ENCODE data around the gene MMUT.

The MMUT gene

DNA sequence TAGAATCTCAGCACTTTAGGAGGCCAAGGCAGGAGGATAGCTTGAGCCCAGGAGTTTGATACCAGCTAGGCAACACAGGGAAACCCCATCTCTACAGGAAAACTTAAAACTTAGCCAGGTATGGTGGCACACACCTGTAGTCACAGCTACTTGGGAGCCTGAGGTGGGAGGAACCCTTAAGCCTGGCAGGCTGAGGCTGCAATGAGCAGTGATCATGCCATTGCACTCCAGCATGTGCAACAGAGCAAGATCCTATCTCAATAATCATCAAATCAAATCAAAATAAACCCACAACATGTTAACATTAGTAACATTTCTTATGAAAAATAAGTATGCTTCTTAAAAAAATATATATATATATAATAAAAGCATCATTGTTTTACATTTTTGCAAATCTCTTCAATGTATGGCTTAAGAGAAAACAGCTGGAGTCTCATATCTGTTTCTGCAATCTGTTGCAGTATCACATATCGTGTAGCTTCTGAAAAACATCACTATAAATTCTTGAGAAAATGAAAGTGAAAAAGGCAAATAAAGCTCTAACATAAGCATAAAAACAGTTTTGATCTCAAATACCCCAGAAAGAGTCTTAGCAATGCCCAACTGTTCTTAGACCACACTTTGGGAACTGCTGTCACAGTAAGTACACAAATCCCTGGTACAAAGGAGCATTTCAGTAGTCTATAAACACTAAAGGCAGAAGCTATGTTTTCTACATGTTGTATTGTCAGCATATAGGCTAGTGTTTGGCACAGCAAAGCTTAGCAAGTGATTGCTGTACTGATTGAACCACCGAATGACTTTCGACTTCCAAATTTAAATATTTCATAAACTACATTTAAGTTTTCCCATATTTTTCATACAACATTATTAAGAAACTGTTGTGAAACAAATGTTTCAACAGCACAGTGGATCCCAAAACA, 8.0 kb downstream of the MMUT start:
- Histone ChIP-seq H3K36me3 (peaks cover 31 to 70% (median 44%) of the 10 kb centered on the region in 3 donors), H3K9me3 (no peaks in the 10 kb centered on the region), H3K27ac (no peak overlapping the region), H3K4me3 (no peak overlapping the region), H3K27me3 (no peaks in the 10 kb centered on the region), H3K4me1 (peaks cover 0 to 16% (median 8%) of the 10 kb centered on the region in 4 donors)
- intact Hi-C loops (cut with DNase I; ENCODE audit: low total_unique reads) = no loop called here
- no peak for DNase-seq
- TF ChIP-seq, protein P1, sequence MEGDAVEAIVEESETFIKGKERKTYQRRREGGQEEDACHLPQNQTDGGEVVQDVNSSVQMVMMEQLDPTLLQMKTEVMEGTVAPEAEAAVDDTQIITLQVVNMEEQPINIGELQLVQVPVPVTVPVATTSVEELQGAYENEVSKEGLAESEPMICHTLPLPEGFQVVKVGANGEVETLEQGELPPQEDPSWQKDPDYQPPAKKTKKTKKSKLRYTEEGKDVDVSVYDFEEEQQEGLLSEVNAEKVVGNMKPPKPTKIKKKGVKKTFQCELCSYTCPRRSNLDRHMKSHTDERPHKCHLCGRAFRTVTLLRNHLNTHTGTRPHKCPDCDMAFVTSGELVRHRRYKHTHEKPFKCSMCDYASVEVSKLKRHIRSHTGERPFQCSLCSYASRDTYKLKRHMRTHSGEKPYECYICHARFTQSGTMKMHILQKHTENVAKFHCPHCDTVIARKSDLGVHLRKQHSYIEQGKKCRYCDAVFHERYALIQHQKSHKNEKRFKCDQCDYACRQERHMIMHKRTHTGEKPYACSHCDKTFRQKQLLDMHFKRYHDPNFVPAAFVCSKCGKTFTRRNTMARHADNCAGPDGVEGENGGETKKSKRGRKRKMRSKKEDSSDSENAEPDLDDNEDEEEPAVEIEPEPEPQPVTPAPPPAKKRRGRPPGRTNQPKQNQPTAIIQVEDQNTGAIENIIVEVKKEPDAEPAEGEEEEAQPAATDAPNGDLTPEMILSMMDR (IDR thresholded peaks at IDR 0.05) = no peak

DNA sequence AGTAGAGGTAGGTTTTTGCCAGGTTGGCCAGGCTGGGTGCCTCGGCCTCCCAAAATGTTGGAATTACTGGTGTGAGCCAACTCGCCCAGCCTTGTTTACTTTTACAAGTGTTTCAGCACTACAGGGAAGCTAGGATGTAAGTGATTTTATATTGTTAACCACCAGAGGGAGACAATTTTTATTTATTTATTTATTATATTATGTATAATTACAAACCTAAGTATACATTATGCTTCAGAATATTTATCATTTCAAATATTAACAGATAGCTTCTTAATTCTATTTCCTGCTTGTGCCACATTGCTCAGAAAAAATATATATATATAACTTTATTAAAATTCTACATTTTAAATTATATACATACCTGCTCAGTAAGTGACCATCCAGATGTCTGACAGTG, 9.8 kb downstream of the MMUT start:
- Histone ChIP-seq H3K4me1 (peaks cover 0 to 8% (median 0%) of the 10 kb centered on the region in 4 donors), H3K27me3 (no peaks in the 10 kb centered on the region), H3K36me3 (peaks cover 35 to 76% (median 46%) of the 10 kb centered on the region in 3 donors), H3K27ac (no peak overlapping the region), H3K4me3 (no peak overlapping the region), H3K9me3 (no peaks in the 10 kb centered on the region)
- TF ChIP-seq, protein P1 (IDR thresholded peaks at IDR 0.05) = peak in 1 of 2 experiments; percentile 16
- intact Hi-C loops (cut with DNase I; ENCODE audit: low total_unique reads) = no loop called here
- DNase-seq = no peak

DNA sequence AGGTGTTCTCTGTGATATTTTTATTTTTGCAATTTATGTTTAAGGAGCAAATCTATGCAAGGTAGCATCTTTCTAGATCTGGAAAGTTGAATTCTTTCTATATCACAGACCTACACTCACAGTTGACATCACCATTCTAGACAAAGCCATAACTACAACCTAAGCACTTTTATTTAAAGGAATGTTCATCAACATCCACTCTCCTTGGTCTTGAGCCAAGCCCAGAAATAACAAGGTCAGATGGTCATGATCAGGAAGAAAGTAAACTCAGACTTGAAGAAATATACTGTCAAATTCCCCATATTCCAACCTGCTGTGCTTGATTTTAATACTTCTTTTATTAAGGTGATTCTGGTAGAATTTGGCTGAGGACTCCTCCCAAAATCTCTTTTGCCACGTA, 32.2 kb downstream of the MMUT start:
- DNase-seq = no peak
- intact Hi-C loops (cut with DNase I; ENCODE audit: low total_unique reads) = no loop called here
- TF ChIP-seq, protein P1 (IDR thresholded peaks at IDR 0.05) = no peak
- Histone ChIP-seq H3K4me1 (no peaks in the 10 kb centered on the region), H3K27me3 (no peaks in the 10 kb centered on the region), H3K4me3 (no peak overlapping the region), H3K9me3 (no peaks in the 10 kb centered on the region), H3K36me3 (peaks cover 50 to 81% (median 66%) of the 10 kb centered on the region in 3 donors), H3K27ac (no peak overlapping the region)

DNA sequence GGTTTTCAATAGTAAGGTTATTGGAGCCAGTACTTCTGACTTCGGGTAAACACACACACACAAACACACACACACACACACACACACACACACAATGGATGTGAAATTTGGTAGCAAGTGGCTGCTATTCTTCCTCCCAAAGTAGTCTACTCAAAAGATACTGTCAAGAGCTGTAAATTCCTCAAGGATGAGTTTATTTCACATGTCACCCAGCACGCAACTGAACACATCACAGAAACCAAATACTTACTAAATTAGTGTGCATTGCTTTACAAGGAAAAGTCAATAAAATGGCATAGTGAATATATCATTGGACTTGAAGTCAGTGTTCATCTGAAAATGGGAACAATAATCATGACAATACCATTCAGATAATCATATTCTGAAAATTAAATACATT, 32.9 kb downstream of the MMUT start:
- TF ChIP-seq, protein P1 (IDR thresholded peaks at IDR 0.05) = no peak
- Histone ChIP-seq H3K27ac (no peak overlapping the region), H3K36me3 (peaks cover 43 to 74% (median 62%) of the 10 kb centered on the region in 3 donors), H3K9me3 (no peaks in the 10 kb centered on the region), H3K27me3 (no peaks in the 10 kb centered on the region), H3K4me1 (no peaks in the 10 kb centered on the region), H3K4me3 (no peak overlapping the region)
- no peak for DNase-seq
- intact Hi-C loops (cut with DNase I; ENCODE audit: low total_unique reads) = no loop called here

DNA sequence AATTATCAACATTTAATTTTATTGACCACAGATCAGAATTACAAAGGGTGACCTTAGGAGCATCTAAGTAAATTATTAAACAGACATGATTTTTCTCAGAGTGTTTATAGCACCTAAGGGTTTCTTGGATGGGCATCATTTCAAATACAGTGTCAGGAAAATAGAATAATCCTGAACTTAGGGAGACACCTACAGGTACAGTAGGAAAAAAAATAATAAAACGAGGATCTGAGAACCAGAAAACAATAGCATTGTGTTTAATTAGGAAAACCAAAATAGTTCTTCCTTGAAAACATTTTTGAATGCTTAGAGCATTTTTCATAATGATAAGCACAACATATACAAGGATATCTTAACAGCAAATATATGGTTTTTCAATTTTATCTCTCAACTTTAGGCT, 39.2 kb downstream of the MMUT start:
- Histone ChIP-seq H3K36me3 (peaks cover 0 to 11% (median 10%) of the 10 kb centered on the region in 3 donors), H3K4me3 (no peak overlapping the region), H3K4me1 (no peaks in the 10 kb centered on the region), H3K27ac (no peak overlapping the region), H3K27me3 (no peaks in the 10 kb centered on the region), H3K9me3 (no peaks in the 10 kb centered on the region)
- TF ChIP-seq, protein P1 (IDR thresholded peaks at IDR 0.05) = no peak
- intact Hi-C loops (cut with DNase I; ENCODE audit: low total_unique reads) = no loop called here
- DNase-seq = no peak
